Uterus (tissue), 2 donors: ENCODE results near the gene MBNL1.

ENCODE experiments used
- POLR2A ChIP-seq, 2 donors: fragments of 450-650 bp; IDR thresholded peaks; one replicate each; pipeline ENCODE4 v1.6.1; 2016; ENCODE audit warnings: antibody characterized with exemption in 2 of 2, mild to moderate bottlenecking in 1 of 2, moderate library complexity in 1 of 2
- TF ChIP-seq, protein P1 (sequence below), 4 experiments: fragments of 200-600 bp in 2 of 4; fragments of 450-650 bp in 2 of 4; sonication (generic) in 2 of 4; IDR thresholded peaks; one replicate each; pipeline ENCODE4 v1.5.1; 2016 to 2019; ENCODE audit warnings: antibody characterized with exemption in 4 of 4, mild to moderate bottlenecking in 2 of 4, moderate library complexity in 1 of 4

GRCh38 chr3:152277198-152277597 is 8.5 kb downstream of the MBNL1 start:
- TF ChIP-seq, protein P1, sequence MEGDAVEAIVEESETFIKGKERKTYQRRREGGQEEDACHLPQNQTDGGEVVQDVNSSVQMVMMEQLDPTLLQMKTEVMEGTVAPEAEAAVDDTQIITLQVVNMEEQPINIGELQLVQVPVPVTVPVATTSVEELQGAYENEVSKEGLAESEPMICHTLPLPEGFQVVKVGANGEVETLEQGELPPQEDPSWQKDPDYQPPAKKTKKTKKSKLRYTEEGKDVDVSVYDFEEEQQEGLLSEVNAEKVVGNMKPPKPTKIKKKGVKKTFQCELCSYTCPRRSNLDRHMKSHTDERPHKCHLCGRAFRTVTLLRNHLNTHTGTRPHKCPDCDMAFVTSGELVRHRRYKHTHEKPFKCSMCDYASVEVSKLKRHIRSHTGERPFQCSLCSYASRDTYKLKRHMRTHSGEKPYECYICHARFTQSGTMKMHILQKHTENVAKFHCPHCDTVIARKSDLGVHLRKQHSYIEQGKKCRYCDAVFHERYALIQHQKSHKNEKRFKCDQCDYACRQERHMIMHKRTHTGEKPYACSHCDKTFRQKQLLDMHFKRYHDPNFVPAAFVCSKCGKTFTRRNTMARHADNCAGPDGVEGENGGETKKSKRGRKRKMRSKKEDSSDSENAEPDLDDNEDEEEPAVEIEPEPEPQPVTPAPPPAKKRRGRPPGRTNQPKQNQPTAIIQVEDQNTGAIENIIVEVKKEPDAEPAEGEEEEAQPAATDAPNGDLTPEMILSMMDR (IDR thresholded peaks at IDR 0.05): no peak
- no peak for TF ChIP-seq POLR2A (IDR thresholded peaks at IDR 0.05)
